A549 (cell line): ENCODE data around the gene KRTAP4-8.

ENCODE experiments used
- MAZ ChIP-seq: fragments of 150-350 bp; IDR thresholded peaks from 2 replicates; pipeline ENCODE4 v1.6.1; 2014; ENCODE audit warnings: antibody characterized with exemption, low read depth, low read length, borderline replicate concordance
- MYC ChIP-seq: IDR thresholded peaks from 2 replicates; pipeline ENCODE4 v1.6.1; 2012; ENCODE audit warnings: mild to moderate bottlenecking, inconsistent platforms, low read length, improper control_type of control experiment, borderline replicate concordance
- NR3C1 ChIP-seq: fragments of >200 bp; sonication (Bioruptor Twin); formaldehyde crosslinking; IDR thresholded peaks from 3 replicates; pipeline ENCODE4 v1.6.1; 2017
- POLR2A ChIP-seq: IDR thresholded peaks from 2 replicates; pipeline ENCODE4 v1.6.1; 2012; ENCODE audit warnings: mild to moderate bottlenecking, low read length
- RCOR1 ChIP-seq: fragments of 150-350 bp; IDR thresholded peaks from 2 replicates; pipeline ENCODE4 v1.6.1; 2014; ENCODE audit warnings: antibody characterized with exemption, low read length, low read depth
- RFX5 ChIP-seq: fragments of 450-650 bp; IDR thresholded peaks from 2 replicates; pipeline ENCODE4 v1.7.1; 2014; ENCODE audit warnings: antibody characterized with exemption, mild to moderate bottlenecking, moderate library complexity
- USF2 ChIP-seq: fragments of 450-650 bp; IDR thresholded peaks from 2 replicates; pipeline ENCODE4 v1.6.1; 2014; ENCODE audit warnings: antibody characterized with exemption
- TF ChIP-seq, protein P1 (sequence below): fragments of 150-350 bp; IDR thresholded peaks from 2 replicates; pipeline ENCODE4 v1.6.1; 2014; ENCODE audit warnings: low read depth, mild to moderate bottlenecking, low read length
- TF ChIP-seq, protein P2 (sequence below): fragments of >200 bp; sonication (Bioruptor Twin); formaldehyde crosslinking; IDR thresholded peaks from 3 replicates; pipeline ENCODE4 v1.5.1; 2016
- TF ChIP-seq, protein P3 (sequence below): fragments of 200-600 bp; sonication (generic); IDR thresholded peaks from 2 replicates; pipeline ENCODE4 v1.6.1; 2016; ENCODE audit warnings: antibody characterized with exemption, mild to moderate bottlenecking, moderate library complexity
- TF ChIP-seq, protein P4 (sequence below): IDR thresholded peaks from 2 replicates; pipeline ENCODE4 v1.6.1; 2012

- TF ChIP-seq, protein P1, sequence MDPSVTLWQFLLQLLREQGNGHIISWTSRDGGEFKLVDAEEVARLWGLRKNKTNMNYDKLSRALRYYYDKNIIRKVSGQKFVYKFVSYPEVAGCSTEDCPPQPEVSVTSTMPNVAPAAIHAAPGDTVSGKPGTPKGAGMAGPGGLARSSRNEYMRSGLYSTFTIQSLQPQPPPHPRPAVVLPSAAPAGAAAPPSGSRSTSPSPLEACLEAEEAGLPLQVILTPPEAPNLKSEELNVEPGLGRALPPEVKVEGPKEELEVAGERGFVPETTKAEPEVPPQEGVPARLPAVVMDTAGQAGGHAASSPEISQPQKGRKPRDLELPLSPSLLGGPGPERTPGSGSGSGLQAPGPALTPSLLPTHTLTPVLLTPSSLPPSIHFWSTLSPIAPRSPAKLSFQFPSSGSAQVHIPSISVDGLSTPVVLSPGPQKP: no peak
- TF ChIP-seq MYC: no peak
- no peak for TF ChIP-seq MAZ
- TF ChIP-seq, protein P2, sequence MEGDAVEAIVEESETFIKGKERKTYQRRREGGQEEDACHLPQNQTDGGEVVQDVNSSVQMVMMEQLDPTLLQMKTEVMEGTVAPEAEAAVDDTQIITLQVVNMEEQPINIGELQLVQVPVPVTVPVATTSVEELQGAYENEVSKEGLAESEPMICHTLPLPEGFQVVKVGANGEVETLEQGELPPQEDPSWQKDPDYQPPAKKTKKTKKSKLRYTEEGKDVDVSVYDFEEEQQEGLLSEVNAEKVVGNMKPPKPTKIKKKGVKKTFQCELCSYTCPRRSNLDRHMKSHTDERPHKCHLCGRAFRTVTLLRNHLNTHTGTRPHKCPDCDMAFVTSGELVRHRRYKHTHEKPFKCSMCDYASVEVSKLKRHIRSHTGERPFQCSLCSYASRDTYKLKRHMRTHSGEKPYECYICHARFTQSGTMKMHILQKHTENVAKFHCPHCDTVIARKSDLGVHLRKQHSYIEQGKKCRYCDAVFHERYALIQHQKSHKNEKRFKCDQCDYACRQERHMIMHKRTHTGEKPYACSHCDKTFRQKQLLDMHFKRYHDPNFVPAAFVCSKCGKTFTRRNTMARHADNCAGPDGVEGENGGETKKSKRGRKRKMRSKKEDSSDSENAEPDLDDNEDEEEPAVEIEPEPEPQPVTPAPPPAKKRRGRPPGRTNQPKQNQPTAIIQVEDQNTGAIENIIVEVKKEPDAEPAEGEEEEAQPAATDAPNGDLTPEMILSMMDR: no peak
- no peak for TF ChIP-seq USF2
- TF ChIP-seq, protein P3, sequence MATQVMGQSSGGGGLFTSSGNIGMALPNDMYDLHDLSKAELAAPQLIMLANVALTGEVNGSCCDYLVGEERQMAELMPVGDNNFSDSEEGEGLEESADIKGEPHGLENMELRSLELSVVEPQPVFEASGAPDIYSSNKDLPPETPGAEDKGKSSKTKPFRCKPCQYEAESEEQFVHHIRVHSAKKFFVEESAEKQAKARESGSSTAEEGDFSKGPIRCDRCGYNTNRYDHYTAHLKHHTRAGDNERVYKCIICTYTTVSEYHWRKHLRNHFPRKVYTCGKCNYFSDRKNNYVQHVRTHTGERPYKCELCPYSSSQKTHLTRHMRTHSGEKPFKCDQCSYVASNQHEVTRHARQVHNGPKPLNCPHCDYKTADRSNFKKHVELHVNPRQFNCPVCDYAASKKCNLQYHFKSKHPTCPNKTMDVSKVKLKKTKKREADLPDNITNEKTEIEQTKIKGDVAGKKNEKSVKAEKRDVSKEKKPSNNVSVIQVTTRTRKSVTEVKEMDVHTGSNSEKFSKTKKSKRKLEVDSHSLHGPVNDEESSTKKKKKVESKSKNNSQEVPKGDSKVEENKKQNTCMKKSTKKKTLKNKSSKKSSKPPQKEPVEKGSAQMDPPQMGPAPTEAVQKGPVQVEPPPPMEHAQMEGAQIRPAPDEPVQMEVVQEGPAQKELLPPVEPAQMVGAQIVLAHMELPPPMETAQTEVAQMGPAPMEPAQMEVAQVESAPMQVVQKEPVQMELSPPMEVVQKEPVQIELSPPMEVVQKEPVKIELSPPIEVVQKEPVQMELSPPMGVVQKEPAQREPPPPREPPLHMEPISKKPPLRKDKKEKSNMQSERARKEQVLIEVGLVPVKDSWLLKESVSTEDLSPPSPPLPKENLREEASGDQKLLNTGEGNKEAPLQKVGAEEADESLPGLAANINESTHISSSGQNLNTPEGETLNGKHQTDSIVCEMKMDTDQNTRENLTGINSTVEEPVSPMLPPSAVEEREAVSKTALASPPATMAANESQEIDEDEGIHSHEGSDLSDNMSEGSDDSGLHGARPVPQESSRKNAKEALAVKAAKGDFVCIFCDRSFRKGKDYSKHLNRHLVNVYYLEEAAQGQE: no peak
- TF ChIP-seq RCOR1: no peak
- no peak for TF ChIP-seq RFX5
- no peak for TF ChIP-seq POLR2A
- TF ChIP-seq, protein P4, sequence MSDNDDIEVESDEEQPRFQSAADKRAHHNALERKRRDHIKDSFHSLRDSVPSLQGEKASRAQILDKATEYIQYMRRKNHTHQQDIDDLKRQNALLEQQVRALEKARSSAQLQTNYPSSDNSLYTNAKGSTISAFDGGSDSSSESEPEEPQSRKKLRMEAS: 0 out of 2 replicates have a peak, but pooled peaks have one; percentile 19
- no peak for TF ChIP-seq NR3C1
Measured at GRCh38 chr17:41060052-41060604, 37.8 kb downstream of the KRTAP4-8 start, which contains the start of gene KRTAP2-3.
